Left colon (tissue), 2 donors: ENCODE data around the gene MIA2. TPM values are rescaled to one million over a fixed set of nuclear protein-coding genes. Genes with fewer than 3 reads are reported as not detected.

Experiments used
- ATAC-seq: fragments of 200-7000 bp; cut with Tn5 transposase; one replicate; pipeline ENCODE4 v1.9.1; 2020; ENCODE audit warnings: mild to moderate bottlenecking, moderate library complexity
- DNase-seq, 2 donors: peaks; one replicate each; pipeline ENCODE4 v3.0.0-alpha.2; 2020
- intact Hi-C, 2 donors: fragments of 100-400 bp; cut with DNase I in 1 of 2; cut with micrococcal nuclease in 1 of 2; formaldehyde crosslinking; loops; one replicate each; pipeline versions ENCODE4 v1.11.2 to v1.14.0; 2022; cut with DNase I, micrococcal nuclease
- total RNA-seq, 2 donors: library from RNA; stranded (reverse); fragmentation: NEBNext Ultra II Directional; extraction: Animal tissue kit (Norgen Biotek cat#: 25700); gene quantifications; one replicate each; pipeline ENCODE4 v1.2.1, GENCODE V29; 2021
- donor health status: DM: no; HTN: no; CAD: no.
- donor health status: DM: yes; HTN: yes; CAD: no.

MIA2 gene
- total RNA-seq, 2 donors from 2014 or later: 52.4 to 67.9 TPM

DNA sequence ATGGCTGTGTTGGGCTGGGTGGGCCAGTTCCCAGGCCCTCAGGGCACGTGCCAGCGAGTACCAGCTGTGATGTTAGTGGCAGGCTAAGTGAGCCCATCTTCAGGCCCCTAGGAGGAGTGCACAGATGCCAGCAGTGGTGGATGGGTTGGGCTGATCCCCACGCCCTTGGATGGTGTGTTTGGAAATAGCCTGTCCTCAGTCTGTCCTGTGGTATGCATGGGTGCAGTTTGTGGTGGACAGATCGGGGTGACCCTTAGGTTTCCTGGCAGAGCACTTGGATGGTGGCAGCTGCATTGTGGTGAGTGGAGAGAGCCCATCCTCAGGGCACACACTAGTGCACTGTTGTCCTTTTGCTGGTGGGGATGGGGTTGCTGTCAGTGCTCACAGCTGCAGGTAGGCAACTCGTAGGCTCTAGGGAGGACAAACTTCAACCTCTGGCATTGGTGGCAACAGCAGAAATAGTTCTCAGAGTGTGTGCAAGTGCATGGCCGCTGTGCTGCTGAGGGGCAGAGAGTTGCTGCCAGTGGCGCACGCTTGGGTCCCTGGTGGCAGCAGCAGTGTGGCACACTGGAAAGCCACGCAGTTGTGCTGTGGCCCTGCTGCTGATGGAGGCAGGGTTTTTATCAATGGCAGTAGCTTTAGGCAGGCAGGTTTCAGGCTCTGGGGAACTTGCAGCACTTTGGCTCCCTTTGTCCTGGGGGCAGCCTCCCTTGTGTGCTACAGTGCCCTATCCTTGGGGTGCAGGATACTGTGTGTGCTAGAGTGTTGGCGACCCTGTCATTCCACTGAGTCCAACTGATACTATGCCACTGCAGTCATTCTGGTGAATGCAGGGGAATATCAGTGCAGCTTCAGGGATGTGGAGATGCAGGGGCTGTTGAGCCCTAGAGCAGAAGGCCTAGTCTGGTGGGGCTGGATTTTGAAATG lies 133.0 kb downstream of the MIA2 start:
- intact Hi-C loops: no loop called here
- ATAC-seq: no peak
- DNase-seq: no peak

DNA sequence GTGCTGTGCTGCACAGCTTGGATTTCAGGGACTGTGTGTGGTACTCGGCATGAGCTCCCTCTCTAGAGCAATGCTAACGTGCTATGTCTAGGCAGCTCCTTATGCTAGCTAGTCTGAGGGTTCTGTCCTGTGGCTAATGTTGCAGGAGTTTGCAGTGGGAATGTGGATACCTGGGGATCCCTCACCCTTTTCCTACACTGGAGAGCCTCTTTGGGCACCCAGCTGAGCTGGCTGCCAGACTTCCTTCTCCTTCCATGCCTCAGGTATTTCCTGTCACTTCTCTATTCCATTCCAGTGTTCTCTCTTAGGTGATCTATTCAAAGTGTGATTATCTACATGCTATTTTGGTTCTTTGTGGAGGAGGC lies 133.7 kb downstream of the MIA2 start:
- intact Hi-C loops: no loop called here
- ATAC-seq: no peak
- DNase-seq: no peak

DNA sequence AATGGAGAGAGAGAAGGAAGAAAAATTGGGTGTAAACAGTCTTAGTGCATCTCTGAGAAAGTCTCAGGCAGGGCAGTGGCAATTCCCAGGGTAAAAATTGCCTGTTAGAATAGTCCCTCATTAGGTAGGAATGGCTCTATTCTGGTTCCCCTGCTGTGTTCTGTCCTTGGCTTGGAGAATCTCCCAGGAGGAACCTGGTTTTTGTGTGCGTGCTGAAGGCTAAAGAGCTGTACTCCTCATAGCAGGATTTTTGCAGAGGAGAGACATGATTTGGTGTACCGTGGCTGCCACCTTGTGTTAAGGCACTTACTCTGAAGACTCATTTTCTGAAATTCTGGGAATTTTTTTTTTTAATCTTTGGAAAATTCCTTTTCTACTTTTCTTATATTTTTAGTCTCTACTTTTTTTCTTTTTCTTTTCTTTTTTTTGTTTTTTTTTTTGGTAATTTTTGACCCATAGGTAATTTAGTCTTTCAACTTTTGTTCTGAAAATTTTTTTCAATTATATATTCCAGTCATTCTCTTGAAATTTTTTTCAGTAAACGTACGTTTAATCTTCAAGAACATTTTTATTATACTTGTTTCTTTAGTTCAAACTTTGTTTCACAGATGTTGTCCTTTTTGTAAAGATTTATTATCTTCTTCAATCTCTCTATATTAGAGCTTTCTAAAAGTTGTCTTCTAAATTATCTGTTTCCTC lies 134.7 kb downstream of the MIA2 start:
- intact Hi-C loops: no loop called here

DNA sequence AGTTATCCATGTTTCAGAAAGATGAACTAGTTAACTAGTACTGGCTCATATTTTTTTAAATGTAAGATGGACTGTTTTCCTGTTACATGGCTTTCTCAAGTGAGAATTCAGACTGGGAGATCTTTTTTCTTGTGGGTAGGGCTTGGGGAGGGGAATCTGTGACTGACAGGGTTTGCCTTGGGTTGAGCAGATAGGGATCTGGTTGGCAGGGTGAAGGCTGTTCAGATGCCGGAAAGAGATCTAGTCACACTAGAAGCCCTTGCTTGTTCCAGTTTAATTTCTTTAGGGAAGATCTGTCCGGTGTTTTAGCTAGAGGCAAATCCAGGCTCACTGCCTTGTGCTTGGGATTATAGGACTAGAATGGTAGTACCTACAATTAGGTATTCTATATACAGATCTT lies 135.3 kb downstream of the MIA2 start:
- intact Hi-C loops: no loop called here
- DNase-seq (no peak), ATAC-seq (no peak)

More for the DNA sequence above, 134.7 kb downstream of the MIA2 start:
- DNase-seq (peak; percentile 32 to 36), ATAC-seq (peak; percentile 69)

DNA sequence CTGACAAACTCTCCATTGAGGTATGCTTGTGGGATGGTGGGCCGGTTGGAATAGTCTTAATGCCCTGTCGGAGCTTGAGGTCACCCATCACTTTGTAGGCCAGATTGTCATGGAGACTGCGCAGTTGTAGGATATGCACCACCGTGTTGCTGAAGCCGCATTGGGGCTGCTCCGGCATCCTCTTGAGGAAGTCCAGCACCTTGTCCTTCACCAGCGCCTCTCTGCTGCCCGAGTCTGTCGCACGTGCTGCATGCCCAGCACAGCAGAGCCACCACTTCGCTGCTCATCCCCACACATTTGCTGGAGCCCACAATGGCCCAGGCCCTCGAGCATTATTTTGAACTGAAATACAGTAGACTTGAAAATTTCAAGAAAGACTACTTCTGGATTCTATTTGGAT lies 136.7 kb downstream of the MIA2 start:
- ATAC-seq: no peak
- no peak for DNase-seq
- intact Hi-C loops: no loop called here

DNA sequence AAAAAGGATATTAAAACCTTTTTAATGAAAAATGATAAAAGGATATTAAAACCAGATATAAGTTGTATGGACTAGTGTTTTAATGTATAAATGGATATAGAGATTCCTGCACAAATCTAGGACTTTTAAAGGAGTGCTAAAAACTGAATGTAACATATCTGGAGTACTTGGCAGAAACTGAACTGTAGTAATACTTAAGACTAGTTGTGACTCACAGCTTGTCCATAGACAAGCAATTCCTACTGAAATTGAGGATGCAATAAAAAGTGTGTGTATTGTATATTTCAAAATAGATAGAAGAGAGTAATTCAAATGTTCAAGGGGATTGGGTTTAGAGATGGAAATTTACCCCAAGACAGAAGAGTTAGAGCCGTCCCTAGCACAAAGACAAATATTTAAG lies 138.9 kb downstream of the MIA2 start:
- intact Hi-C loops: no loop called here
- ATAC-seq: no peak

DNA sequence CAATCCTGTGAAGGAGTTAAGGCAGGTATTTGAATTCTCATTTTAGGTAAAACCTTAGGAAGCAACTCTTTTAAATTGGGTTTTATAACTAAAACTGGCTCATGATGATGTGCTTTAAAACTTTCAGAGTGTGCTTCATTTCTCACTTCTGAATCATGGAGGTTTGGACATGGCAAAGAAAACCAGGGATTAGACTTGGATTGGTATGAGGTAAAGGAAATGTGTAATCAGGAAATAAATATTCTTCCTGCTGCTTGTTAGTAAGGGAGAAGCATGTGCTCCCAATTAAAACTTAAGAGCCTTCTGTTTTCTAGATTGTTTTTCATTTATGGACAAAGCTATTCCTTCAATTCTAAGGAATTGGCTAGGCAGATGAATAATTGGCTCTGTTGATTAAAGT lies 141.1 kb downstream of the MIA2 start:
- intact Hi-C loops: no loop called here
- no peak for ATAC-seq
- DNase-seq: no peak

More for the DNA sequence above, 138.9 kb downstream of the MIA2 start:
- no peak for DNase-seq

DNA sequence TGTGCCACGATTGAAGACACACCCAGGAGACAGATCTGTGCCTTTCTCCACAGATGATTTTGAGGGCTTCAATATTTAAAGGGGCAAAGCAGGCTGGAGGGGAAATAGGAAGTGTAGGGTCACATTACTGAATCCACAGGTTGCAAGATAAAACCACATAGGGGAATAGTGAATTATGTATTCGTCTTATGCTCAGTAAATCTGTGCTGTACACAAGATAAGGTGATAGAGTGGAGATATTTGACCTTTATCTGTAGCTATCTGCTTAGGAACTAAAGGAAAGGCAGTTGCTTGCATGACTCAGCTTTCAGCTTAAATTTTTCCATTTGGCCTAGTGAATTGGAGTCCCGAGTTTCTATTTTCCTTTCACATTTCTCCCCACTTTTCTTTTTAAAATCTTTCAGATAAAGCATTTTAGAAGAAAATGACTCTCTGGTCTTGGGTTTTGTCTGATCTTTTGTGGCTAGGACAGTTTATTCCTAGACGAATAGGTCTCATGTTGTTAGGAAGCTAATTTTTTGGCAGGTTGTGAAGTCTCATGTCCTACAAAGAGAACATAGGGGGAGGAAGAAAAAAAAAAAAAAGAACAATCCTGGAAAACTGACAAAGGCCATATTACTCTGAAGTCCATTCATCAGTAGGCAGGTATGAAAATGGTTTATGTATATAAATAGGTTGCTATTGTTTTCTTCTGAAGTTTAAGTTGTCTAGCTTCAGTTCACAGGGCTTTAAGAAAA lies 143.1 kb downstream of the MIA2 start:
- ATAC-seq: no peak
- intact Hi-C loops: no loop called here
- no peak for DNase-seq

DNA sequence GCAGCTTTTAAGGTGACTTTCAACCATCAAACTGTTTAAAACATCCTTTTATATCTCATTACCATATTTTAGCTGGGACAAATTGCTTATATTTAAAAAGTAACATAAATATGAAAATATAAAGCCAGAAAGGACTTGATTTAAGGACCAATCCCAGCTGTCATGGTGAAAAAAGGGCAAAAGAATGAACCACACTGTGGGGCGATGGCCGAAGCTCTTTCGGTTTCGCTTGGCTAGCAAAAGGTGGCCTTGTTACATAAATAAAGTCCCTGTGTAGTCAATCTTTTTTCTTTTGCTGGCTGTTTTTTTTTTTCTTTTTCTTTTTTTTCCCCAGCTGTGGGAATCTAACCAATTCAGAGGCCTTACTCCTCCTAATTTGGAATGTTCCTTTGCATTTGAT lies 147.7 kb downstream of the MIA2 start:
- intact Hi-C loops: no loop called here
- no peak for DNase-seq
- ATAC-seq: no peak

DNA sequence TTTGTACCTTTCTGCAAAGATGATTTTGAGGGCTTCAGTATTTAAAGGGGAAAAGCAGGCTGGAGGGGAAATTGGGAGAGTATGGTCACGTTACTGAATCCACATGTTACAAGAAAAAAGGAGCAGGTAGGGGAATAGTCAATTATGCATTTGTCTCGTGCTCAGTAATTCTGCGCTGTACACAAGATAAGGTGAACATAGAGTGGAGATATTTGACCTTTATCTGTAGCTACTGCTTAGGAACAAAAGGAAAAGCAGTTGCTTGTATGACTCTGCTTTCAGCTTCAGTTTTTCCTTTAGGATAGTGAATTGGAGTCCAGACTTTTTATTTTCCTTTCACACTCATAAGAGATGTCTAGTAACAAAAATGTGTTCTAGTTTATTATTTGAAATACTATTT lies 148.7 kb downstream of the MIA2 start:
- ATAC-seq: no peak
- no peak for DNase-seq
- intact Hi-C loops: no loop called here

DNA sequence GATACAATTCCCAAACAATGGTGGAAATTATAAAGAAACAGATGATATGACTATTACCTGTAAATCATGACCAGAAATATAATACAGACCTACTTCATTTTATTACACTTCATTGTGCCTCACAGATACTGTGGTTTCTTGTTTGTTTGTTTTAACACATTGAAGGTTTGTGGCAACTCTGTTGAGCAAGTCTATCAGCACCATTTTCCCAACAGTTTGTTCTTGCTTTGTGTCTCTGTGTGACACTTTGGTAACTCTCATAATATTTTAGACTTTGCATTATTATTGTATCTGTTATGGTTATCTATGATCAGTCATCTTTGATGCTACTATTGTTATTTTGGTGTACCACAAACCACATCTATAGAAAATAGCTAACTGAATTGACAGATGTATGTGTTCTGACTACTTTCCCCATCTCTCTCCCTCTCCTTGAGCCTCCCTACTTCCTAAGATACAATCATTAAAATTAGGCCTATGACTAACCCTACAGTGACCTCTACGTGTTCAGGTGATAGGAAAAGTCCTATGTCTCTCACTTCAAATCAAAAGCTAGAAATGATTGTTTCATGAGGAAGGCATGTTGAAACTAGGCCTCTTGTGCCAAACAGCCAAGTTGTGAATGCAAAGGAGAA lies 149.4 kb downstream of the MIA2 start:
- intact Hi-C loops: no loop called here
- DNase-seq: no peak
- no peak for ATAC-seq

DNA sequence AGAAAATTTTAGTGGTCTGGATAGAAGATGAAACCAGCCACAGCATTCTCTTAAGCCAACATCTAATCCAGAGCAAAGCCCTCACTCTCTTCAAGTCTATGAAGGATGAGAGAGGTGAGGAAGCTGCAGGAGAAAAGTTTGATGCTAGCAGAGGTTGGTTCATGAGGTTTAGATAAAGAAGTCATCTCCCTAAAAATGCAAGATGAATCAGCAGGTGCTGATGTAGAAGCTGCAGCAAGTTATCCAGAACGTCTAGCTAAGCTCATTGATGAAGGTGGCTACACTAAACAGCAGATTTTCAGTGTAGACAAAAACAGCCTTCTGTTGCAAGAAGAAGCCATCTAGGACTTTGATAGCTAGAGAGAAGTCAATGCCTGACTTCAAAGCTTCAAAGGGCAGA lies 150.0 kb downstream of the MIA2 start:
- intact Hi-C loops: no loop called here
- ATAC-seq: no peak
- DNase-seq: no peak

DNA sequence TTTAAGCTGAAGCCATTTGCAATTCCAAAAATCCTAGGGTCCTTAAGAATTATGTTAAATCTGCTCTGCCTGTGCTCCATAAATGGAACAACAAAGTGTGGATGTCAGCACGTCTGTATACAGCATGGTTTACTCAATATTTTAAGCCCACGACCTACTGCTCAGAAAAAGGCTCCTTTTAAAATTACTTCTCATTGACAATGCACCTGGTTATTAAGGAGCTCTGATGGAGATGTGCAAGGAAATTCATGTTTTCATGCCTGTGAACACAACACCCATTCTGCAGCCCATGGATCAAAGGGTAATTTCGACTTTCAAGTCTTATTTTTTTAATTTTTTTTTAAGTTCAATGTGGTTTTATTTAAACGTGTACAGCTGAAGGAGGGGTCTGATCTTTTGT lies 150.5 kb downstream of the MIA2 start:
- ATAC-seq (no peak), DNase-seq (no peak)
- intact Hi-C loops: no loop called here

DNA sequence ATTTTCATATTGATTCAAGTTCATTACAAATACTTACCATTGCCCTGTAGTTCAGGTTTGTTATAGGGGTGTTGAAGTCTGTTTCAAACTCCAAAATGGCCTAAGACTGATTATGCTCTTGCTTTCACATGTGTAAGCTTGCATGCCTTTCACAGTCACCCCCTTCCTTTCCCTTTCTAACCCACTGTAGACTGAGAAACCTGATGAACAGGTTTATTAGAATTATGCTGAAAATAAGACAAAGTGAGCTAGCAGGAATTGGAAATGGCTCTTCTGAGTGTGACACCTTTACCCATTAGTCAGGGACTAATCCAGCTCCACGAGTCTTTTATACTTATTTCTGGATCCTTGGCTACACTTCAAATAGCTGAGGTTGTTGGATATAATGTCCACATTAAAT lies 159.6 kb downstream of the MIA2 start:
- ATAC-seq: no peak
- DNase-seq: no peak
- intact Hi-C loops: no loop called here

DNA sequence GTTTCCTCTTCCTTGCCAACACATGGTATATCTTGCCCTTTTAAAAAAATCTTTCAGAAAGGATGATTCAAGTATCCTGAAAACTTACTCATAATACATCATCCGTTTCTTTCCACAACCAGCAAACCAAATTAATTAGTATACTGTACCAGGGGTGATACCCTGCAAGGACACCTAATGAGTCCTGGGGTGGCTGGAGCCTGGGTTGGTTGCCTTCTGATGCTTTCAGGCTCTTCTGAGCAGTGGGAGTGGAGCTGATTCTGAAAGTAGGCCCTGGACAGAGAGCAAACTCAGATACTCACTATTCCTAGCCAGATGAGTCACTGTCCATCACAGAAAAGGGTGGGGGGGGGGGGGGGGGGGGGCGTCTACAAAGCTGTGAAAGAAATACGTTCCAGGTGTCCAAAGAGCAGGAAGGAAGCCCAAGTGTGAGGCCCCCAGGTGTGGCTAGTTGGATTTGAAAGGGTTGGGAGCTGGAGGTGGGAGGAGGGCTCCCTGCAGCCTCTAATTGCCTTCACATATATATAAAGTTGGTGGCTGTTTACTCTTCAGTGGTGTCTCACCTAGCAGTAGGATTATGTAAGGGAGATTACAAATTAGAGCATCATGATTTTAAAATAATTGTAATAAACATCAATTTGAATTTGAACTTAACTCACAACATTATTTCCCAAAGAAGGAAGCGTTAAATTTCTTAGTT lies 162.0 kb downstream of the MIA2 start:
- intact Hi-C loops: no loop called here
- ATAC-seq (no peak), DNase-seq (no peak)

DNA sequence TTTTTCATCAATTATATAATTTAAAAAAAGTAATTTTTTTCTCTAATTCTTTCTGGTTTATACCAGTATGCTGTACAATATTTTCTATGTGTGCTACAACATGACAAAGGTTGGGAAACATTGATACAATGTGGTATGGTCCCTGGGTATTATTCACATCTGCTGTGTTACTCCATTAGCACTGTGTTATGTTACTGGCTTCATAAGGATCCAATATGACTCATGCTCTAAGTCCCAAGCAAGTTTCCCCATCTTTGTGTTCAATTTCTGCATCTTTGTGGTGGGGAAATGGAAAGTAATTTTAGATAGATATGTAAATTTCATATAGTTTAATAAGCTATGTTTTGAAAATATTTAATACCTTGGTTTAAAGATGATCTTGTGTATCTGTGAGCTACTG lies 162.7 kb downstream of the MIA2 start:
- DNase-seq: no peak
- intact Hi-C loops: no loop called here
- ATAC-seq: no peak

DNA sequence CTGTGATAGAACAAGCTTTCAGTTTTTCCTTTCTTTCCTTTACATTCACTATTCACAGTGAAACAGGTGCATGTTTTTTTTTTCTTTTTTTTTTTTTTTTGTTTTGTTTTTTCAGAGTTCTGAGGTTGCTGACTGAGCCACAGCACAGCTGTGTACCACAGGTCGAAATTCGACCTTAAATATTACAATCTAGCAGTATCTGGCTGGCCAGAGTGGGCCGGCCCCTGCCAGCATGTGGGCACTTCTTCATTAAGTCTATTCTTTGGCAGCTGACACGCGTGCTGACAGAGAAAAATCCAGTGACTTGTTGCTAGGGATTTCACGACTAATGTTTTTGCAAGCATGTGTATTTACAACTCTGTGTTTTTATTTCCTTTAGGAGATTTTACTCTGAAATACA lies 164.7 kb downstream of the MIA2 start:
- ATAC-seq: no peak
- intact Hi-C loops: no loop called here

DNA sequence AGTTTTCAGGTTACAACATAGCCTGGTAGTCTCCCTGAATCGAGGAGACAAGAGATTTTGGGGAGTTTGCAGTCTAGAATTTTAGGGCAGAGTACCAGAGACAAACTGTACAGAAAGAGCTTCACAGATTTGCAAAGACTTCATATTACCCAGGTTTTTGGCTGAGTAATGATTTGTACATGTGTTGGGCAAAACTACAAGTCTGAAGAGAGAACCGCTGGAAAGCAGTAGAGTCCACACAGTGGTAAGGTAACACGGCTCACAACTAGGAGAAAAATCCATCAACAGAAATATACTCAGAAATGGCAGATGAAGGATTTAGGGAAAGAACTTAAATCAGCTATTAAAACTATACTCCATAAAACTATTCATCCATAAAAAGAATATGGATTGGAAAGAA lies 172.8 kb downstream of the MIA2 start:
- intact Hi-C loops: no loop called here
- no peak for ATAC-seq
- no peak for DNase-seq

More for the DNA sequence above, 164.7 kb downstream of the MIA2 start:
- DNase-seq: no peak

DNA sequence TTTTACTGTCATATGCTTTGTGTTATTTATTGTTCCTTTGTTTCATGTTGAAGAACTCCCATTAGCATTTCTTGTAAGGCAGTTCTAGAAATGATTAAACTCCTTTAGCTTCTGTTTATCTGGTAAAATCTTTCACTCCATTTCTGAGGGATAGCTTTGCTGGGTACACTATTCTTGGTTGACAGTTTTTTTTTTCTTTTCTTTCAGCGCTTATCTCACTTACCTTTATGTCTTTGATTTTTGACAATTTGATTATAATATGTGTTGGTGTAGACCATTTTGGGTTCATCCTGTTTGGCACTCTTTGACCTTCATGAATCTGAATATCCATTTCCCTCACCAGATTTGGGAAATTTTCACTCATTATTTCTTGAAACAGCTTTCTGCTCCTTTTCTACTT lies 182.4 kb downstream of the MIA2 start:
- no peak for ATAC-seq
- DNase-seq: no peak
- intact Hi-C loops: no loop called here
